H1 (cell line): ENCODE measurements around the gene ADAMTS16. TPM values are rescaled to one million over a fixed set of nuclear protein-coding genes. Genes with fewer than 3 reads are reported as not detected.

Experiments used
- CBX5 ChIP-seq: fragments of 300-800, 300-1000 bp; sonication (generic); IDR thresholded peaks from 2 replicates; pipeline ENCODE4 v1.7.1; 2016; ENCODE audit warnings: antibody characterized with exemption, low read length, low read depth
- CREB1 ChIP-seq: IDR thresholded peaks from 2 replicates; pipeline ENCODE4 v1.6.1; 2012; ENCODE audit warnings: inconsistent platforms
- E2F6 ChIP-seq: IDR thresholded peaks from 2 replicates; pipeline ENCODE4 v1.6.1; 2012; ENCODE audit warnings: inconsistent platforms
- GABPA ChIP-seq: IDR thresholded peaks from 2 replicates; pipeline ENCODE4 v1.6.1; 2011; ENCODE audit warnings: mild to moderate bottlenecking, low read length, moderate library complexity, borderline replicate concordance; ENCODE audit not compliant: insufficient read depth
- GTF2F1 ChIP-seq: IDR thresholded peaks from 2 replicates; pipeline ENCODE4 v1.6.1; 2012; ENCODE audit warnings: low read depth, low read length, improper control_type of control experiment, borderline replicate concordance
- HDAC6 ChIP-seq: IDR thresholded peaks from one replicate; pipeline ENCODE4 v1.7.1; 2012; ENCODE audit warnings: low read depth, mild to moderate bottlenecking, inconsistent platforms, low read length, moderate library complexity
- NANOG ChIP-seq: IDR thresholded peaks from 2 replicates; pipeline ENCODE4 v1.6.1; 2011; ENCODE audit warnings: low read length, low read depth, mild to moderate bottlenecking, inconsistent platforms; ENCODE audit not compliant: insufficient read depth, poor library complexity, severe bottlenecking
- polyA plus RNA-seq, 7 experiments: library from polyadenylated mRNA; depleted of rRNA in 3 of 7; stranded (reverse) in 5 of 7; unstranded in 2 of 7; fragments of >200 nt in 5 of 7; fragments of 200-250 nt in 2 of 7; gene quantifications; 1 replicate in 5 of 7; 2 replicates in 1 of 7; 4 replicates in 1 of 7; pipeline versions ENCODE4 v1.2.1 to v1.2.3, GENCODE V29; 2011 to 2013; ENCODE audit warnings: missing spikeins in 2 of 7, mixed read lengths in 2 of 7
- total RNA-seq: library from RNA; stranded (reverse); fragmentation: NEBNext Ultra II Directional; extraction: Animal tissue kit (Norgen Biotek cat#: 25700); gene quantifications from 2 replicates; pipeline ENCODE4 v1.2.1, GENCODE V29; 2021

ADAMTS16 gene
- total and polyA plus RNA-seq, 2 of the 8 experiments (the other 6 are each of a cell fraction or from before 2014, with no cell fraction given) = 3.7 to 16.0 TPM

GRCh38 chr5:5327126-5327525, 187.0 kb downstream of the ADAMTS16 start (continued):
- TF ChIP-seq GTF2F1 (no peak), NANOG (no peak), HDAC6 (no peak), E2F6 (no peak), CREB1 (no peak), GABPA (no peak), CBX5 (no peak)
